ENCODE results near the gene RHOT2. TPM values are rescaled to one million over a fixed set of nuclear protein-coding genes. Genes with fewer than 3 reads are reported as not detected.

The RHOT2 gene
- total and polyA plus RNA-seq, 10 of the 15 experiments (the other 5 are each of a cell fraction or from before 2014, with no cell fraction given): 3.7 to 174 (median 69.8) TPM

- Histone ChIP-seq H3K27ac (ENCODE audit: control insufficient read depth, insufficient read depth) (no peak overlapping the region), H2AFZ (ENCODE audit: control insufficient read depth, low read depth, low read length) (no peak overlapping the region), H3K9me3 (replicated peaks; ENCODE audit: control insufficient read depth, insufficient read depth, low read length) (no peaks in the 10 kb centered on the region; the same call in 2 of the 3 replicates), H3K79me2 (ENCODE audit: control insufficient read depth, insufficient read depth, low read length) (peaks cover 21% of the 10 kb centered on the region), H3K36me3 (ENCODE audit: control insufficient read depth in 2 of 2, insufficient read depth in 2 of 2, low read length in 1 of 2) (peaks cover 6 to 14% of the 10 kb centered on the region in 2 experiments; a peak in 2 of 4 replicates), H3K4me1 (ENCODE audit: control insufficient read depth, insufficient read depth, low read length) (peaks cover 15% of the 10 kb centered on the region), H4K20me1 (ENCODE audit: control insufficient read depth, insufficient read depth) (no peaks in the 10 kb centered on the region), H3K4me3 (no peak overlapping the region), H3K9ac (ENCODE audit: control insufficient read depth, insufficient read depth, low read length) (no peak overlapping the region), H3K4me2 (ENCODE audit: control insufficient read depth, insufficient read depth) (no peak overlapping the region), H3K27me3 (replicated peaks in 1 of 2; ENCODE audit: control insufficient read depth in 2 of 2, insufficient read depth in 2 of 2, low read length in 1 of 2) (no peaks in the 10 kb centered on the region)
- intact Hi-C loops (cut with micrococcal nuclease; ENCODE audit: unreplicated experiment) (no loop called here), in situ Hi-C loops (cut with MboI) (no loop called here)
- RAD21 ChIA-PET (ENCODE audit: unreplicated experiment): no interaction called here
- WGBS (ENCODE audit: insufficient coverage, insufficient replicate concordance, low lambda C conversion rate, missing lambda C conversion rate): 94% methylated on average over 46 of the region's 51 CpGs
- ATAC-seq: no peak
- FAIRE-seq: no peak
- no peak for DNase-seq (ENCODE audit: low read depth, low spot score)
- CTCF ChIA-PET: no interaction called here
- SMC1A ChIA-PET (ENCODE audit: uncharacterized antibody, unreplicated experiment): no interaction called here
- POLR2A ChIA-PET: no interaction called here
- BruUV-seq (replicated peaks): no TSS peak
- TF ChIP-seq SMAD5 (IDR thresholded peaks at IDR 0.05; ENCODE audit: low read depth) (no peak), POLR2A (IDR thresholded peaks at IDR 0.05; ENCODE audit: low read depth, low read length) (0 out of 2 replicates have a peak, but pooled peaks have one; percentile 1), SUZ12 (IDR thresholded peaks at IDR 0.05; ENCODE audit: unreplicated experiment) (no peak), CEBPZ (IDR thresholded peaks at IDR 0.05; ENCODE audit: low read depth, low read length) (no peak)
Observed at GRCh38 chr16:686459-687260, 18.7 kb downstream of the RHOT2 start.

All from GM12878 (cell line).